ENCODE data around the gene KDM5D. TPM values are rescaled to one million over a fixed set of nuclear protein-coding genes. Genes with fewer than 3 reads are reported as not detected.

Gene KDM5D
- not detected for polyA plus RNA-seq (2012; ENCODE audit: insufficient read depth, insufficient read length)

DNA sequence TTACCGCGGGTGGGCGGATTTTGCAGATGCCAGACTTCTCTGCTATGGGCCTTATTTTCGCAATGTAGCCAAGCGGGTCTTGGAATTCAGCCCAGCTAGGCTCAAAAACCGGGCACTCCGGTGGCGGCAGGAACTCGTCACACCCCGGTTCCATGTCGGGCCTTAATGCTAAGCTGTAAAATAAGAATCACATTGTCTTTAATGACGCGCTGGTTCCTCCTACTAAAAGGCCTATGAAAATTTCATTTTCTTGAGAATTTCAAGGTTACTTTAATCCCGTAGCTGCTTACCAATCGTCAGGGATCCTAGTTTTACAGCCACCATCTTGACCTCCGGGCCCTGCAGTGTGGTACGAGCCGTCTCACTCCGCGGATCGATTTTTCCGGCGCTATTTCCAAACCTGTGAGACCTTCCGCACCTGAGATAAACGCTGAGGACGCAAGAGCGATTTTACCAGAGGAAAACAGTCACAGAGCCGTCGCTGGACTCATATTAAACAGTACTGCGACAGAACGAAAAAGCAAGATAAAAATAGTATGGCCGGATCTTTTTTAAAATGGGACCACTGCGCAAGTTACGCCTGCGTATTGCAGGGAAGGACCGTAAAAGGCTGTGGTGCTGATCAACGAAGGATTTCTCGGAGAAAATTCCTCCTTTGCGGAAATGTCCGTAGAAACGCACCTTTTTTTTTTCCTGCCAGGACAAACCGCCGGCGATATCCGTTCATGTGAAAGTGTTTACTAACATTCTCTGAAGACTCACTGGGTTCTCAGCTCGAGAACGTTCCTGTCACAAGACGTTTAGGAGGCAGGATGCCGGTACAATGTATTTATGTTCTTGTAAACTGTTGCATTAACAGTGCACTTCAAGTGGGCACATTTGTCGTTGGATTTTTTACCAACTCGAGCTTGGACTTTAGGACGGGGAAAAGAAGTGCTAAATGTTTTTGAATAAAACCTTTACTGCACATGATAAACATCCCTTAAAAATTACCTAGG is at the start of gene KDM5D:
KDM5D (minus strand) TSS at position 346 of the 998 bp plus-strand sequence; CDS start at position 154, 192 bp downstream.
- H3K4me3 ChIP-seq (ENCODE audit: low read length) = peak within 1 kb of the TSS; percentile 66
- peak; percentile 85 for DNase-seq (ENCODE audit: low read depth, low spot score)

DNA sequence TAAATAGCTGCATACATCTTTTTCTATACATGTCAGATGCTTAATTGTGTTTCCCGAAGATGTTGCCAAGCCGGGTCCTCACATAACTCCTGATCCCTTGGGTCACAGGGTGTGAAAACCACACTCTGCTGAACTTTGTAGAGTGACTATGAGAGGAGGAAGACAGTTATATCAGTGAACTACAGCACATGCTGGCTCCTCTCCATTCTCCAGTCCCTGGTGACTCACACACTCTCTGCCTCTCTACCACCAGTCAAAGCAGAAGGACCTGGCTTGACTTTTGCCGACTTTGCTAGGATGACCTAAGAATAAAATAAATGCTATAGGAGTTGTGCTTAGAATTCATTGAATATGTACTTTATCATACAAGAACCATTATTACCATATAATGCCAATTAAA is 23.8 kb upstream of the KDM5D start:
- H3K4me3 ChIP-seq (ENCODE audit: low read length) = no peak overlapping the region
- no peak for DNase-seq (ENCODE audit: low read depth, low spot score)

DNA sequence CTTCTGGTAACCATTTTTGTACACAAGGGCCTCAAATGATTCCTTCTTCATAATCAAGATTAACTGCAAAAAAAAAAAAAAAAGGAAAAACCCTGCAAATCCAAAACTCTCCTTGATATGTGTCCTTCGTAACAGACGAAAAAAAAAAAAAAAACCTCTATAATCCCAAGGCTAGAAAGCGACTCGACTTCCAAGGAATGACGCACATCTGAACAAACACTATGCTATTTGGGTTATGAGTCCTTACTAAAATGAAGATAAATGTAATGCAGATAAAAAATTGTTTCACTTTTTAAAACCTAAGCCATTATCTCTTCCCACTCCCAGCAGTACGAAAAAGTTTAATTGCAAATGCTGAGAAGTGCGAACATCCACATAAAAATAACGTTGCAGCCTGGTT is 1.2 kb downstream of the KDM5D start:
- peak overlapping the region; percentile 66; the same call in 1 of the 2 replicates for H3K4me3 ChIP-seq (ENCODE audit: low read length)

DNA sequence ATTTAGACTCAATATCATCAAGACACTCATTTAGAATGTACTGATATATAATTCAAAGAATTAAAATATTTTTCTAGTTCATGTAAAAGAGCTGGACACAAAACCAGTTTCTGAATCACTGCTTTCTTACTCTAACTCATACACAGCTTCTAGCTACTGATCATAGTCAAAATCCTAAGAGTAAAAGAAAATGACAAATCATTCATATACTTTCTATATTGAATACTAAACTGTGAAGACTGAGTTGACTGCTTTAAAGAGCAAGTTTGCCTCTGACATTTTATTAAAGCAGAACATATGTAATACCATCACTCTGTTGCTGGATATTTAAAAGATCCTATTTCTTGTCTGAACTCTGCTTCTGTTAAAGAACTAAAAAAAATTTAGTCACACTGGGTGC is 2.4 kb downstream of the KDM5D start:
- no peak for DNase-seq (ENCODE audit: low read depth, low spot score)
- H3K4me3 ChIP-seq (ENCODE audit: low read length) = no peak overlapping the region

More for the DNA sequence above, 1.2 kb downstream of the KDM5D start:
- no peak for DNase-seq (ENCODE audit: low read depth, low spot score)

DNA sequence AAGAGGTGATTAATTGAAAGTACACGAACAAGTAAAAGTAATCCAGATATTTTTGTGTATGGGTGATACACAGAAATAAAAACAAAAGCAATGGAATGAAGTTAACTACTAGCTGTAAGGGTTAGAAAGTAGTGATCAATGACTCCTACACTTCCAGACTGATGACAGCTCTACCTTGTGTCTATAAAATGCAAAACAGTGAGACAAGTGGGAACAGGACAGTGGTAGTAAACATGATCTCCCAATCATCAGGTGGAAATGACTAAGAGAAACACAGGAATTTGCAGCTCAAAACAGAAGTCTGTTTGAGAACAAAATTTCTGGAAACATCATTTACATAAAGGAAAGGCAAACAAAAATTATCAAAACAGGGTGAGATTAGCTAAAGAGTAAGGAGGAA is 10.1 kb downstream of the KDM5D start:
- no peak overlapping the region for H3K4me3 ChIP-seq (ENCODE audit: low read length)

DNA sequence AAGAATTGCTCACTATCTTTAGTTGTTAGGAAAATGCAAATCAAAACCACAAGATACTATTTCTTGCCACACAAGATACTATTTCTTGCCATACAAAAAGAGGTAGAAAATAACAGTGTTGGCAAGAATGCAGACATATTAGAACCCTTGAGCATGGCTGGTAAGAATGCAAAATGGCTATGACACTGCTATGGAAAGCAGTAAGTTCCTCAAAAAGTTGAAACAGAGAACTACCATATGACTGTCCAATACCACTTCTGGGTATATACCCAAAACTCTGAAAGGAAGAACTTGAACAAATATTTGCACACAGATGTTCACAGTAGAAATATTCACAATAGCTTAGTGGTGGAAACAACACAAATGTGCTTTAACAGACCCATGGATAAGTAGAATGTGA is 26.6 kb downstream of the KDM5D start:
- H3K4me3 ChIP-seq (ENCODE audit: low read length) = no peak overlapping the region
- no peak for DNase-seq (ENCODE audit: low read depth, low spot score)

More for the DNA sequence above, 10.1 kb downstream of the KDM5D start:
- no peak for DNase-seq (ENCODE audit: low read depth, low spot score)

DNA sequence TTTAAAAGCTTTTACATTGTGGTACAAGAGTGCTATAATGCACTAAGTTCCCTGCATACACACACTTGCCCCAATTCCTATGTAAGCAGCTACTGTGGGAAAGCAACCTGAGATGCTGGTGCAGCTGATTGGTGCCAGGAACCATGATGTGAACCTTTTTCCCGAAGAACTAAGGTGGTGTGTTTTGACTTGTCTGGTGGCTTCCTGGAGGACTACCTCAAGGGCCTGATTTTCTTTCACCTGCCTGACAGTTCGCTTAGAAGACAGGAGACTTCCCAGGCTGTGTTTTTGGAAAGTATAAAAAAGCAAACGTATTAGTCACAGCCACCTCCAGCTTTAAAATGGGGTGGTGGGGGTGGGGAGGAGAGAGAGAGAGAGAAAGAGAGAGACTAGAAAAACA is 27.4 kb downstream of the KDM5D start:
- DNase-seq (ENCODE audit: low read depth, low spot score) = no peak

DNA sequence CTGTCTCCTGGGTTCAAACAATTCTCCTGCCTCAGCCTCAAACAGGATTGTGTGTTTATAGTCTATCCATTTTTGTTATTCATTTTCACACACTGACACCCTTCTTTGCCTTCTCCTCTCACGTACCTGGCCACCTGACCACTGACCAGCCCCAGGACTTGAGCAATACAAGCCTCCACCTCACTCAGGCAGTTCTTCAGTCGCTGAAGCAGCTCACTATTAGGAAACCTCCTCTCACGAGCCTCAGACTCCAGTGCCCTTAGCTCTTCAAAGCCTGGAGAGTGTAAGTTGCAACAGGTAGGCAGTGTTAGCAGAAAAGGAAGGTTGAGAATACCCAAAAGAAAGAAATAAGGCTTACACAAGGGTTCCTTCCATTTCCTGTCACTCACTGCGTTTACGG is 29.3 kb downstream of the KDM5D start:
- no peak for DNase-seq (ENCODE audit: low read depth, low spot score)
- no peak overlapping the region for H3K4me3 ChIP-seq (ENCODE audit: low read length)

More for the DNA sequence above, 27.4 kb downstream of the KDM5D start:
- H3K4me3 ChIP-seq (ENCODE audit: low read length) = no peak overlapping the region

DNA sequence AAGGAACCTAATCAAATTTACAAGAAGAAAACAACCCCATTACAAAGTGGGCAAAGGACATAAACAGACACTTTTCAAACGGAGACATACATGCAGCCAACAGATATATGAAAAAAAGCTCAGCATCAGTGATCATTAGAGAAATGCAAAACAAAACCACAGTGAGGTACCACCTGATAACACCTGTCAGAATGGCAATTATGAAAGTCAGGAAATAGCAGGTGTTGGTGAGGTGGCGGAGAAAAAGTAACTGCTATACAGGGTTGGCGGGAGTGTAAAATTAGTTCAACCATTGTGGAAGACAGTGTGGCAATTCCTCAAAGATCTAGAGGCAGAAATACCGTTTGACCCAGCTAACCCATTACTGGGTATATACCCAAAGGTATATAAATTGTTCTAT is 31.1 kb downstream of the KDM5D start:
- peak; percentile 15 for DNase-seq (ENCODE audit: low read depth, low spot score)
- H3K4me3 ChIP-seq (ENCODE audit: low read length) = no peak overlapping the region

DNA sequence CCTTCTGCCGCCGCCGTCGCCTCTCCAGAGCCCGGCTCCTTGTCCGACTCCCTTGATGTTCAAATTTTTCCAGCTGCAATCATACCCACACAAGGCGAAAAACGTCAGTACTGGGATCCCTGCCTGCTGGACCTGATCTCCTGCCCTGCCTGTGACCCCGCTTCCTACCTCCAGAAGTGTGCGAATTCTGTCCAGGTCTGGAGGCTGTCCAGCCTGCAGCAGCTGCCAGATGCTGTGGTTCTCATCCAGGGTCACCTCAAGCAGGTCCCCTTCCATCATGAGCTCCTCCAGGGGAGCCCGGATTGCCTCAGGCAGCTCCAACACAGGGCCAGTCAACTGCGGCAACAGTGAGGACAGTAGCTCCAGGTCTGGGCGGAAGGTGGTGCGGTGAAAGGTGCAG is 38.3 kb downstream of the KDM5D start:
- no peak for DNase-seq (ENCODE audit: low read depth, low spot score)
- no peak overlapping the region for H3K4me3 ChIP-seq (ENCODE audit: low read length)

DNA sequence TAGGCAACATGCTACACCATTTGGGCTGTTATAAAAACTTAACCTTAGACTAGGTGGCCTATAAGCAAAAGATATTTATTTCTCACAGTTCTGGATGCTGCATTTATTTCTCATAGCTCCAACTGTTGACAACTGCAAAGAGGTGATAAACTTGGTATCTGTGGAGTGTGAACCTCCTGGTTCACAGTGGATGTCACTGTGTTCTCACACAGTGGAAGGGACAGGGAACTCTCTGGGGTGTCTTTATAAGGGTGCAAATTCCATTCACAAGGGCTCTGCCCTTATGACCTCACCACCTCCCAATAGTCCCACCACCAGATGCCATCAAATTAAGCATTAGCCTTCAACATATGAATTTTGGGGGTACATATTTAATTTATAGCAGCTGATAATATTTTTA is 46.0 kb downstream of the KDM5D start:
- DNase-seq (ENCODE audit: low read depth, low spot score) = no peak
- H3K4me3 ChIP-seq (ENCODE audit: low read length) = no peak overlapping the region

DNA sequence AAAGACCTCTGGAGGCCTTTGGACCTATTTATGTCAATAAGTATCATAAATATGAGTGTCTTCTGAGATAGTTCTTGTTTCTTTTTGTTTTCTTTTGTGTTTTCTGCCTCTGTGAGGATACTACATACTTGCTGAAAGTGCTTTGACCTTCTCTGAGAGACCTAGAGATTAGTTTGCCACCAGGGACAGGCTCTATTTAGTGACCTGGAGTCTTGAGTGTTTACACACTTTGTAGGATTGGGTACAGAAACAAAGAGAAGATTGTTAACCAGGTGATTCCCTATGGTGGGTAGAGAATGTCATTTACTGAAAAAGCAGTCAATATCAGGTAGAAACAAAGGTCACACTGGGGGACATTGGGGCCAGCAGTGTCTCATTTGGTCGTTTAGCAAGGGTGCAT is 63.7 kb downstream of the KDM5D start:
- H3K4me3 ChIP-seq (ENCODE audit: low read length) = no peak overlapping the region
- no peak for DNase-seq (ENCODE audit: low read depth, low spot score)
